Measurements from ENCODE around the gene ACTL7B. TPM values are rescaled to one million over a fixed set of nuclear protein-coding genes. Genes with fewer than 3 reads are reported as not detected.

ACTL7B gene
- total RNA-seq: 0.09 TPM in 1 of 2 replicates, not detected in the other

DNA sequence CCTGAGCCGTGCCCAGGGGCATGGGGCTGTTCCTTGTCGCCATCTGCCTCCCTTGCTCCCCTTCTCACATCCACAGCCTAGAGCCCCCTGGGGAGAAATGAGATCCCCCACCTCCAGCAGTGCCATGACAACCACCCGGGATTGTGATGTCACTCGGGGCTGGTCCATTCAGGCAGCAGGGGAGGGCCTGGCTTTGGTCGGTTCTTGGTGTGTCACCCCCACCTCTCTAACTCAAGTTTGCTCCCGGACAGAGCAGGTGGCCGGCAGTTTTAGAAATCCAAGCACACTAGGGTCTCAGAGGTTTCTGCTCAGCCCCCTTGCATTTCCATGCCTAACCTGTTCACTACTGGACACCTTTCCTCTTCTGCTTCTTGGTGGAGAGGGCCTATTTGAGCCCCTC is at the start of gene ACTL7B:
Gene ACTL7B (minus strand): TSS at position 99 of the 400 bp plus-strand sequence. CDS start 56 bp downstream, at position 43.

GRCh38 chr9:108861997-108862396 is 6.2 kb upstream of the ACTL7B start, which contains the start of gene ACTL7A:
Gene ACTL7A, plus strand, starts transcription at chr9:108862266. Its CDS starts 57 bp downstream, at chr9:108862323.

Other genes starting within 250 kb of the ACTL7B start
- not detected in 2 replicates for gene ACTL7A, start 6.3 kb upstream of the ACTL7B start, total RNA-seq
- 27.4 and 33.5 TPM in 2 replicates for gene ELP1, start 78.1 kb upstream of the ACTL7B start, total RNA-seq
- 3.7 and 5.0 TPM in 2 replicates for gene ABITRAM, start 78.4 kb upstream of the ACTL7B start, total RNA-seq
- 37.5 and 55.0 TPM in 2 replicates for gene CTNNAL1, start 157.5 kb upstream of the ACTL7B start, total RNA-seq